PC-9 (cell line): ENCODE data around the gene TGM6.

Experiments
- CTCF ChIP-seq: fragments of 200-600 bp; sonication (generic); conservative IDR thresholded peaks from 2 replicates; pipeline ENCODE4 v1.6.1; 2017; ENCODE audit warnings: mixed run types, antibody characterized with exemption, mild to moderate bottlenecking, moderate library complexity
- EZH2 ChIP-seq: fragments of 200-600 bp; sonication (generic); IDR thresholded peaks from 2 replicates; pipeline ENCODE4 v1.8.0; 2017; ENCODE audit warnings: antibody characterized with exemption, low read depth

GRCh38 chr20:2385496-2385895 is 4.8 kb downstream of the TGM6 start:
- TF ChIP-seq CTCF, result no peak
- TF ChIP-seq EZH2, result no peak
